ENCODE data around the gene PRKAB1.

PRKAB1 gene

GRCh38 chr12:119686355-119686754 lies 18.4 kb downstream of the PRKAB1 start:
- DNase-seq (ENCODE audit: low read depth), result no peak
- H3K4me3 ChIP-seq (ENCODE audit: control insufficient read depth, low read depth, low read length), result no peak overlapping the region
- no peak for TF ChIP-seq CTCF (IDR thresholded peaks at IDR 0.05; ENCODE audit: control insufficient read depth, insufficient read depth, low read depth, low read length, missing control alignments)

- no peak overlapping the region for H3K4me3 ChIP-seq (ENCODE audit: control insufficient read depth, low read depth, low read length)
- no peak for DNase-seq (ENCODE audit: low read depth)
- TF ChIP-seq CTCF (IDR thresholded peaks at IDR 0.05; ENCODE audit: control insufficient read depth, insufficient read depth, low read depth, low read length, missing control alignments), result no peak
Observed at GRCh38 chr12:119686776-119687175, 18.8 kb downstream of the PRKAB1 start.

DNA sequence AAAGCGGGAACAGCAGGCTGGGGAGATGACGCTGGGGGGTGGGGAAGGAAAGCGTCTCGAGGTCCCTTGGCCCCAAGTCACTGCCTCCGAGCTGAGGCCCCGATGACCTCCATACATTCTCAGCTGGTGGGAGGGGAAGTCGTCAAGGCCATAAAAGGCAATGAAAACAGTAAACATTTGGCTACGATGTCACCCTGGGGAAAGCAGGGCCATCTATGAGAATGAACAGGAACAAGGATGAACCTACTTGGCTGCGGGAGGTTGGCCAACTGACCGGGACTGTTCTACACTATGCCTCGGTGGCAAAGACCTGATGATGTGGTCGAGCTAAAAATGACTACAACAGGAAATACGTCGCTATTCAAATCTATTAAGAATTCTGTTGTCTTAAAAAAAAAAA lies 19.5 kb downstream of the PRKAB1 start:
- no peak for DNase-seq (ENCODE audit: low read depth)
- no peak overlapping the region for H3K4me3 ChIP-seq (ENCODE audit: control insufficient read depth, low read depth, low read length)
- TF ChIP-seq CTCF (IDR thresholded peaks at IDR 0.05; ENCODE audit: control insufficient read depth, insufficient read depth, low read depth, low read length, missing control alignments), result no peak

GRCh38 chr12:119687879-119688278 lies 19.9 kb downstream of the PRKAB1 start:
- H3K4me3 ChIP-seq (ENCODE audit: control insufficient read depth, low read depth, low read length), result no peak overlapping the region
- DNase-seq (ENCODE audit: low read depth), result no peak
- TF ChIP-seq CTCF (IDR thresholded peaks at IDR 0.05; ENCODE audit: control insufficient read depth, insufficient read depth, low read depth, low read length, missing control alignments), result no peak

DNA sequence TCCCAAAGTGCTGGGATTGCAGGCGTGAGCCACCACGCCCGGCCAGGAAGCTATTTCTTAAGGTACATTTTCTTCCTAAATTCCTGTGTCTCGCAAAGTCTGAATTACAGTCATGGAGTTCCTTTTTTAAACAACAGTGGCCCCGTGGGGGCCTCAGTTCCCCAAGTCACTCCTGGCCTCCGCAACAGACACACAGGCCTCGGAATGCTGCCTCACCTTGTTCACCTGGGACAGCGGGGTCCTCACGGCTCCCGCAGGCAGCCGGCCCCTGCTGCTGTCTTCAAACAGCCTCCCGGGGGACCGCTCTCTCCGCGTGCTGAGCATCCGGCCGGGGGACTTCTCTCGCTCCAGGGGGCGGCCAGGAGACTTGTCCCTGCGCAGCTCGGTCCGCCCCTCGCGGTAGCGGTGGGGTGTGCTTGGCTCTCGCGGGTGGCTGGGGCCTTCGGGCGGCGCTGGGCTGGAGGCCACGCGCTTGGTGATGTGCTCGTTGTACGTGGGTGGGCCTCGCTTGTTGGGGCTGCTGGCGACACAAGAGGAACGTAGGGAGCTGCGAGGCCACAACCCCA lies 22.1 kb downstream of the PRKAB1 start:
- DNase-seq (ENCODE audit: low read depth), result no peak
- no peak for TF ChIP-seq CTCF (IDR thresholded peaks at IDR 0.05; ENCODE audit: control insufficient read depth, insufficient read depth, low read depth, low read length, missing control alignments)
- no peak overlapping the region for H3K4me3 ChIP-seq (ENCODE audit: control insufficient read depth, low read depth, low read length)

DNA sequence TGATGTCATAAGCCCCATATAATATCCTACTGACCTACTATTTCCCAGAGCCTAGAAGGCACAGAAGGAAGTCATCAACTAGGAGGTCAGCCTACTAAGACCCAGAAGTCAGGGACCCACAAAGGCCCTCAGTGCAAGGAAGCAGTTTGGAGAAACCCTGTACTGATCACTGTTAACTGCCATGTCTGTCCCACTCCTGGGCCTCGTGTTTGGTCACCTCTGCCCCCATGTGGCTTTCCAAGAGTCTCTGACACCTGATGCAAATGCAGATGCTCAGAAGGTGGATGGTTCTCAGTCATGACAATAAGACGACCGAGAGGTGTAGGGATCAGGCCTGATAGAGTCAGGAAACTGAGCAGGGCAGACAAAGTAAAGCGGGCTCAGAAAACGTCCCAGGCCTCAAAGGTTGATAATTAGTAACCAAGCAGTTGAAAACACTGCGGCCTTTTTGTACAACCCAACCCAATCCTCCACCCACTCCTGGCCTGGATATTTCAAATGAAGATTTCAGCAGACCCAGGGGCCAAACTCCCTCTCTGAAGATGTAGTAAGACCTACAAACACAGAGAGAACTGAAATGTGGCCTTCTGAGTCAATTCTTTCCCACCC lies 23.4 kb downstream of the PRKAB1 start:
- DNase-seq (ENCODE audit: low read depth), result no peak
- TF ChIP-seq CTCF (IDR thresholded peaks at IDR 0.05; ENCODE audit: control insufficient read depth, insufficient read depth, low read depth, low read length, missing control alignments), result no peak
- H3K4me3 ChIP-seq (ENCODE audit: control insufficient read depth, low read depth, low read length), result no peak overlapping the region

Measured in AG09309 (cell line).